ENCODE data around the gene DDAH1. TPM values are rescaled to one million over a fixed set of nuclear protein-coding genes. Genes with fewer than 3 reads are reported as not detected.
A peak's percentile ranks its signal among the peaks of the same experiment; 100 is the strongest.

The DDAH1 gene
- total RNA-seq, 1 experiment from 2014 or later: 65.9 TPM

GRCh38 chr1:85274969-85275453 lies 189.9 kb downstream of the DDAH1 start:
- DNase-seq (peak; percentile 84), ATAC-seq (peak; percentile 18)
- Histone ChIP-seq H3F3A (ENCODE audit: low read length, unreplicated experiment) (no peaks in the 10 kb centered on the region), H3K36me3 (ENCODE audit: low read depth, low read length) (peaks cover 34% of the 10 kb centered on the region), H3K4me1 (ENCODE audit: insufficient read depth, low read length) (peaks cover 45% of the 10 kb centered on the region), H3K27me3 (ENCODE audit: low read length) (no peaks in the 10 kb centered on the region), H3K79me2 (ENCODE audit: low read length) (peaks cover 63% of the 10 kb centered on the region), H3K4me2 (ENCODE audit: low read length) (peak overlapping the region; percentile 88), H3K9me2 (replicated peaks; ENCODE audit: low read length) (no peaks in the 10 kb centered on the region), H4K20me1 (ENCODE audit: low read length) (peaks cover 30% of the 10 kb centered on the region), H3K27ac (ENCODE audit: low read length) (peak overlapping the region; percentile 66), H3K9me3 (ENCODE audit: low read length) (no peaks in the 10 kb centered on the region), H3K9ac (ENCODE audit: low read length) (peak overlapping the region; percentile 84), H2AFZ (ENCODE audit: low read length) (no peak overlapping the region), H3K4me3 (ENCODE audit: low read length) (peak overlapping the region; percentile 89)
- no TSS peak for BruUV-seq (replicated peaks)
- ChIA-PET POLR2A (ENCODE audit: unreplicated experiment) (no interaction called here), CTCF (no interaction called here)
- TF ChIP-seq EZH2 (IDR thresholded peaks at IDR 0.05; ENCODE audit: low read length, unreplicated experiment): no peak
- TF ChIP-seq CTCF (conservative IDR thresholded peaks at IDR 0.05; ENCODE audit: low read depth, low read length): no peak
- TF ChIP-seq EZH2phosphoT487 (IDR thresholded peaks at IDR 0.05; ENCODE audit: borderline replicate concordance, low read length): no peak
- intact Hi-C loops (cut with micrococcal nuclease): no loop called here

GRCh38 chr1:85273397-85273796 lies 191.6 kb downstream of the DDAH1 start:
- Histone ChIP-seq H3F3A (ENCODE audit: low read length, unreplicated experiment) (no peaks in the 10 kb centered on the region), H4K20me1 (ENCODE audit: low read length) (peaks cover 30% of the 10 kb centered on the region), H3K79me2 (ENCODE audit: low read length) (peaks cover 78% of the 10 kb centered on the region), H3K9me2 (replicated peaks; ENCODE audit: low read length) (no peaks in the 10 kb centered on the region), H3K4me1 (ENCODE audit: insufficient read depth, low read length) (peaks cover 32% of the 10 kb centered on the region), H3K9ac (ENCODE audit: low read length) (no peak overlapping the region), H3K4me2 (ENCODE audit: low read length) (peak overlapping the region; percentile 88), H3K27ac (ENCODE audit: low read length) (no peak overlapping the region), H2AFZ (ENCODE audit: low read length) (no peak overlapping the region), H3K36me3 (ENCODE audit: low read depth, low read length) (peaks cover 46% of the 10 kb centered on the region), H3K4me3 (ENCODE audit: low read length) (peak overlapping the region; percentile 89), H3K9me3 (ENCODE audit: low read length) (no peaks in the 10 kb centered on the region), H3K27me3 (ENCODE audit: low read length) (no peaks in the 10 kb centered on the region)
- CTCF ChIA-PET: no interaction called here
- DNase-seq (no peak), ATAC-seq (no peak)
- POLR2A ChIA-PET (ENCODE audit: unreplicated experiment): no interaction called here
- TF ChIP-seq EZH2 (IDR thresholded peaks at IDR 0.05; ENCODE audit: low read length, unreplicated experiment) (no peak), CTCF (conservative IDR thresholded peaks at IDR 0.05; ENCODE audit: low read depth, low read length) (no peak), EZH2phosphoT487 (IDR thresholded peaks at IDR 0.05; ENCODE audit: borderline replicate concordance, low read length) (no peak)
- BruUV-seq (replicated peaks): no TSS peak
- intact Hi-C loops (cut with micrococcal nuclease): no loop called here

GRCh38 chr1:85268801-85269585 lies 196.0 kb downstream of the DDAH1 start:
- intact Hi-C loops (cut with micrococcal nuclease): no loop called here
- H3K9ac ChIP-seq (ENCODE audit: low read length): no peak overlapping the region

More at GRCh38 chr1:85268801-85269585, 196.0 kb downstream of the DDAH1 start:
- Histone ChIP-seq H2AFZ (ENCODE audit: low read length) (no peak overlapping the region), H3K4me3 (ENCODE audit: low read length) (no peak overlapping the region), H3K79me2 (ENCODE audit: low read length) (peaks cover 75% of the 10 kb centered on the region), H3K27ac (ENCODE audit: low read length) (no peak overlapping the region), H3F3A (ENCODE audit: low read length, unreplicated experiment) (peaks cover 4% of the 10 kb centered on the region), H3K9me3 (ENCODE audit: low read length) (no peaks in the 10 kb centered on the region), H3K27me3 (ENCODE audit: low read length) (no peaks in the 10 kb centered on the region), H3K4me1 (ENCODE audit: insufficient read depth, low read length) (peaks cover 15% of the 10 kb centered on the region), H4K20me1 (ENCODE audit: low read length) (peaks cover 19% of the 10 kb centered on the region), H3K36me3 (ENCODE audit: low read depth, low read length) (peaks cover 67% of the 10 kb centered on the region), H3K4me2 (ENCODE audit: low read length) (no peak overlapping the region), H3K9me2 (replicated peaks; ENCODE audit: low read length) (no peaks in the 10 kb centered on the region)
- no TSS peak for BruUV-seq (replicated peaks)
- TF ChIP-seq EZH2phosphoT487 (IDR thresholded peaks at IDR 0.05; ENCODE audit: borderline replicate concordance, low read length) (no peak), EZH2 (IDR thresholded peaks at IDR 0.05; ENCODE audit: low read length, unreplicated experiment) (no peak), CTCF (conservative IDR thresholded peaks at IDR 0.05; ENCODE audit: low read depth, low read length) (no peak)
- DNase-seq (no peak), ATAC-seq (no peak)
- ChIA-PET CTCF (no interaction called here), POLR2A (ENCODE audit: unreplicated experiment) (no interaction called here)

All from PC-3 (cell line).